Ishikawa (cell line): ENCODE data around the gene ALDH3B2.

Experiments
- CEBPB ChIP-seq: IDR thresholded peaks from 2 replicates; pipeline ENCODE4 v1.6.1; 2012
- EGR1 ChIP-seq: IDR thresholded peaks from 2 replicates; pipeline ENCODE4 v1.6.1; 2012
- TAF1 ChIP-seq: IDR thresholded peaks from 2 replicates; pipeline ENCODE4 v1.6.1; 2012; ENCODE audit warnings: low read depth, mild to moderate bottlenecking
- TEAD4 ChIP-seq: IDR thresholded peaks from 2 replicates; pipeline ENCODE4 v1.6.1; 2012
- USF1 ChIP-seq: IDR thresholded peaks from 2 replicates; pipeline ENCODE4 v1.6.1; 2012

- TF ChIP-seq TEAD4: no peak
- no peak for TF ChIP-seq TAF1
- no peak for TF ChIP-seq CEBPB
- no peak for TF ChIP-seq USF1
- no peak for TF ChIP-seq EGR1
Observed at GRCh38 chr11:67680696-67681470, 6.5 kb upstream of the ALDH3B2 start.
